ENCODE data around the gene TMEM121B.
"Not testable (repeated sequence)": the region's sequence is repeated elsewhere in the genome, so short reads cannot be mapped to it uniquely, and the experiment has no call there.

Gene TMEM121B

GRCh38 chr22:17152971-17153370 lies 31.8 kb upstream of the TMEM121B start:
- Histone ChIP-seq H3K9me3 (ENCODE audit: control insufficient read depth in 1 of 2, low read length in 2 of 2) (no peaks in the 10 kb centered on the region), H3K4me3 (ENCODE audit: low read depth in 1 of 2, low read length in 2 of 2) (no peak overlapping the region), H3K4me1 (ENCODE audit: control insufficient read depth in 1 of 2, insufficient read depth in 2 of 2, low read length in 2 of 2) (peaks cover 10 to 12% of the 10 kb centered on the region in 2 donors), H3K27me3 (ENCODE audit: low read depth, low read length) (no peaks in the 10 kb centered on the region), H3K36me3 (ENCODE audit: control insufficient read depth in 1 of 2, insufficient read depth in 2 of 2, low read length in 2 of 2) (peaks cover 0 to 8% of the 10 kb centered on the region in 2 donors), H3K27ac (ENCODE audit: low read length) (no peak overlapping the region)

GRCh38 chr22:17152340-17152739 lies 31.2 kb upstream of the TMEM121B start:
- Histone ChIP-seq H3K4me1 (ENCODE audit: control insufficient read depth in 1 of 2, insufficient read depth in 2 of 2, low read length in 2 of 2) (peaks cover 4 to 6% of the 10 kb centered on the region in 2 donors), H3K9me3 (ENCODE audit: control insufficient read depth in 1 of 2, low read length in 2 of 2) (no peaks in the 10 kb centered on the region), H3K36me3 (ENCODE audit: control insufficient read depth in 1 of 2, insufficient read depth in 2 of 2, low read length in 2 of 2) (peaks cover 5 to 8% of the 10 kb centered on the region in 2 donors), H3K4me3 (ENCODE audit: low read depth in 1 of 2, low read length in 2 of 2) (no peak overlapping the region), H3K27me3 (ENCODE audit: low read depth, low read length) (no peaks in the 10 kb centered on the region), H3K27ac (ENCODE audit: low read length) (peak overlapping the region; percentile 52)

GRCh38 chr22:17149076-17149815 lies 28.1 kb upstream of the TMEM121B start:
- peaks cover 11 to 13% of the 10 kb centered on the region in 2 donors for H3K36me3 ChIP-seq (ENCODE audit: control insufficient read depth in 1 of 2, insufficient read depth in 2 of 2, low read length in 2 of 2)
- H3K27ac ChIP-seq (ENCODE audit: low read length), result peak overlapping the region; percentile 70
- no peaks in the 10 kb centered on the region for H3K27me3 ChIP-seq (ENCODE audit: low read depth, low read length)
- no peaks in the 10 kb centered on the region for H3K9me3 ChIP-seq (ENCODE audit: control insufficient read depth in 1 of 2, low read length in 2 of 2)
- H3K4me3 ChIP-seq (ENCODE audit: low read depth in 1 of 2, low read length in 2 of 2), result no peak overlapping the region
- H3K4me1 ChIP-seq (ENCODE audit: control insufficient read depth in 1 of 2, insufficient read depth in 2 of 2, low read length in 2 of 2), result peaks cover 0 to 4% of the 10 kb centered on the region in 2 donors

GRCh38 chr22:17147458-17147857 lies 26.3 kb upstream of the TMEM121B start:
- H3K9me3 ChIP-seq (ENCODE audit: control insufficient read depth in 1 of 2, low read length in 2 of 2); H3K4me1 ChIP-seq (ENCODE audit: control insufficient read depth in 1 of 2, insufficient read depth in 2 of 2, low read length in 2 of 2); H3K27ac ChIP-seq (ENCODE audit: low read length); H3K4me3 ChIP-seq (ENCODE audit: low read depth in 1 of 2, low read length in 2 of 2); H3K27me3 ChIP-seq (ENCODE audit: low read depth, low read length): not testable (repeated sequence)
- H3K36me3 ChIP-seq (ENCODE audit: control insufficient read depth in 1 of 2, insufficient read depth in 2 of 2, low read length in 2 of 2), result peaks cover 22 to 29% of the 10 kb centered on the region in 2 donors

GRCh38 chr22:17145021-17145680 lies 24.0 kb upstream of the TMEM121B start:
- no peaks in the 10 kb centered on the region for H3K9me3 ChIP-seq (ENCODE audit: control insufficient read depth in 1 of 2, low read length in 2 of 2)
- peaks cover 0 to 4% of the 10 kb centered on the region in 2 donors for H3K4me1 ChIP-seq (ENCODE audit: control insufficient read depth in 1 of 2, insufficient read depth in 2 of 2, low read length in 2 of 2)
- H3K27me3 ChIP-seq (ENCODE audit: low read depth, low read length), result no peaks in the 10 kb centered on the region
- peaks cover 43 to 47% of the 10 kb centered on the region in 2 donors for H3K36me3 ChIP-seq (ENCODE audit: control insufficient read depth in 1 of 2, insufficient read depth in 2 of 2, low read length in 2 of 2)
- no peak overlapping the region for H3K27ac ChIP-seq (ENCODE audit: low read length)
- H3K4me3 ChIP-seq (ENCODE audit: low read depth in 1 of 2, low read length in 2 of 2), result no peak overlapping the region

- Histone ChIP-seq H3K27me3 (ENCODE audit: low read depth, low read length) (no peaks in the 10 kb centered on the region), H3K36me3 (ENCODE audit: control insufficient read depth in 1 of 2, insufficient read depth in 2 of 2, low read length in 2 of 2) (peaks cover 46 to 54% of the 10 kb centered on the region in 2 donors), H3K4me1 (ENCODE audit: control insufficient read depth in 1 of 2, insufficient read depth in 2 of 2, low read length in 2 of 2) (no peaks in the 10 kb centered on the region), H3K4me3 (ENCODE audit: low read depth in 1 of 2, low read length in 2 of 2) (no peak overlapping the region), H3K27ac (ENCODE audit: low read length) (no peak overlapping the region), H3K9me3 (ENCODE audit: control insufficient read depth in 1 of 2, low read length in 2 of 2) (no peaks in the 10 kb centered on the region)
Measured at GRCh38 chr22:17143826-17144225, 22.7 kb upstream of the TMEM121B start.

GRCh38 chr22:17143101-17143500 lies 21.9 kb upstream of the TMEM121B start:
- Histone ChIP-seq H3K9me3 (ENCODE audit: control insufficient read depth in 1 of 2, low read length in 2 of 2) (no peaks in the 10 kb centered on the region), H3K36me3 (ENCODE audit: control insufficient read depth in 1 of 2, insufficient read depth in 2 of 2, low read length in 2 of 2) (peaks cover 52 to 57% of the 10 kb centered on the region in 2 donors), H3K4me3 (ENCODE audit: low read depth in 1 of 2, low read length in 2 of 2) (no peak overlapping the region)

GRCh38 chr22:17140826-17141766 lies 19.9 kb upstream of the TMEM121B start:
- Histone ChIP-seq H3K4me1 (ENCODE audit: control insufficient read depth in 1 of 2, insufficient read depth in 2 of 2, low read length in 2 of 2) (no peaks in the 10 kb centered on the region), H3K27ac (ENCODE audit: low read length) (no peak overlapping the region), H3K9me3 (ENCODE audit: control insufficient read depth in 1 of 2, low read length in 2 of 2) (no peaks in the 10 kb centered on the region), H3K27me3 (ENCODE audit: low read depth, low read length) (no peaks in the 10 kb centered on the region), H3K36me3 (ENCODE audit: control insufficient read depth in 1 of 2, insufficient read depth in 2 of 2, low read length in 2 of 2) (peaks cover 47 to 67% of the 10 kb centered on the region in 2 donors), H3K4me3 (ENCODE audit: low read depth in 1 of 2, low read length in 2 of 2) (no peak overlapping the region)

More at GRCh38 chr22:17143101-17143500, 21.9 kb upstream of the TMEM121B start:
- H3K4me1 ChIP-seq (ENCODE audit: control insufficient read depth in 1 of 2, insufficient read depth in 2 of 2, low read length in 2 of 2), result no peaks in the 10 kb centered on the region
- no peak overlapping the region for H3K27ac ChIP-seq (ENCODE audit: low read length)
- H3K27me3 ChIP-seq (ENCODE audit: low read depth, low read length), result no peaks in the 10 kb centered on the region

GRCh38 chr22:17140022-17140421 lies 18.9 kb upstream of the TMEM121B start:
- Histone ChIP-seq H3K27me3 (ENCODE audit: low read depth, low read length) (no peaks in the 10 kb centered on the region), H3K27ac (ENCODE audit: low read length) (no peak overlapping the region), H3K9me3 (ENCODE audit: control insufficient read depth in 1 of 2, low read length in 2 of 2) (no peaks in the 10 kb centered on the region), H3K4me1 (ENCODE audit: control insufficient read depth in 1 of 2, insufficient read depth in 2 of 2, low read length in 2 of 2) (no peaks in the 10 kb centered on the region), H3K4me3 (ENCODE audit: low read depth in 1 of 2, low read length in 2 of 2) (no peak overlapping the region), H3K36me3 (ENCODE audit: control insufficient read depth in 1 of 2, insufficient read depth in 2 of 2, low read length in 2 of 2) (peaks cover 45 to 67% of the 10 kb centered on the region in 2 donors)

GRCh38 chr22:17138513-17138912 lies 17.4 kb upstream of the TMEM121B start:
- peaks cover 40 to 55% of the 10 kb centered on the region in 2 donors for H3K36me3 ChIP-seq (ENCODE audit: control insufficient read depth in 1 of 2, insufficient read depth in 2 of 2, low read length in 2 of 2)
- H3K27me3 ChIP-seq (ENCODE audit: low read depth, low read length), result no peaks in the 10 kb centered on the region
- no peaks in the 10 kb centered on the region for H3K9me3 ChIP-seq (ENCODE audit: control insufficient read depth in 1 of 2, low read length in 2 of 2)
- no peak overlapping the region for H3K27ac ChIP-seq (ENCODE audit: low read length)
- H3K4me3 ChIP-seq (ENCODE audit: low read depth in 1 of 2, low read length in 2 of 2), result no peak overlapping the region
- no peaks in the 10 kb centered on the region for H3K4me1 ChIP-seq (ENCODE audit: control insufficient read depth in 1 of 2, insufficient read depth in 2 of 2, low read length in 2 of 2)
